ENCODE measurements around the gene SLFN14.
A peak's percentile ranks its signal among the peaks of the same experiment; 100 is the strongest.

The SLFN14 gene

DNA sequence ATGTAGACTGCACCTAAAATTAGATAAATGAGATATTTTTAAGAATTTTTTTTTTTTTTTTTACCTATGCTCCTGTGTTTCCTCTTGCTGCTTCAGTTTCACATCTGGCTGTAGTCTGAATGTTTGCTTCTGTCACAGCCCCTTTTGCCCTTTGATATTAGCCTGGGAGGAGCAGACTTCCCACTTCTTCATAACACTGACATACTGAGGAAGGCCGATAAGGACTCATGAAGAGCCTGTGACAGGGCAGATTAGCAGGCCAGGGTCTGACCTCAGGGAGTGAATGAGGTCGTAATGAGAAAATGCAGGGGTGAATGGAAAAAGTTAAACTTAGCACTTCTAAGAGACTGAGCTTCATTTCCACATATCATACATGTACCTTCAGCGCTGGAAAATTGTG, at the start of gene SLFN14:
SLFN14 (minus strand) TSS at position 117 of the 400 bp plus-strand sequence. CDS start 2,757 bp downstream, outside the sequence.
- H3K4me3 ChIP-seq (ENCODE audit: control insufficient read depth, low read depth, low read length): no peak within 1 kb of the TSS
- DNase-seq (ENCODE audit: low read depth): no peak
- TF ChIP-seq, protein P1, sequence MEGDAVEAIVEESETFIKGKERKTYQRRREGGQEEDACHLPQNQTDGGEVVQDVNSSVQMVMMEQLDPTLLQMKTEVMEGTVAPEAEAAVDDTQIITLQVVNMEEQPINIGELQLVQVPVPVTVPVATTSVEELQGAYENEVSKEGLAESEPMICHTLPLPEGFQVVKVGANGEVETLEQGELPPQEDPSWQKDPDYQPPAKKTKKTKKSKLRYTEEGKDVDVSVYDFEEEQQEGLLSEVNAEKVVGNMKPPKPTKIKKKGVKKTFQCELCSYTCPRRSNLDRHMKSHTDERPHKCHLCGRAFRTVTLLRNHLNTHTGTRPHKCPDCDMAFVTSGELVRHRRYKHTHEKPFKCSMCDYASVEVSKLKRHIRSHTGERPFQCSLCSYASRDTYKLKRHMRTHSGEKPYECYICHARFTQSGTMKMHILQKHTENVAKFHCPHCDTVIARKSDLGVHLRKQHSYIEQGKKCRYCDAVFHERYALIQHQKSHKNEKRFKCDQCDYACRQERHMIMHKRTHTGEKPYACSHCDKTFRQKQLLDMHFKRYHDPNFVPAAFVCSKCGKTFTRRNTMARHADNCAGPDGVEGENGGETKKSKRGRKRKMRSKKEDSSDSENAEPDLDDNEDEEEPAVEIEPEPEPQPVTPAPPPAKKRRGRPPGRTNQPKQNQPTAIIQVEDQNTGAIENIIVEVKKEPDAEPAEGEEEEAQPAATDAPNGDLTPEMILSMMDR (conservative IDR thresholded peaks at IDR 0.05; ENCODE audit: control insufficient read depth, insufficient read depth, low read depth, low read length): no peak

DNA sequence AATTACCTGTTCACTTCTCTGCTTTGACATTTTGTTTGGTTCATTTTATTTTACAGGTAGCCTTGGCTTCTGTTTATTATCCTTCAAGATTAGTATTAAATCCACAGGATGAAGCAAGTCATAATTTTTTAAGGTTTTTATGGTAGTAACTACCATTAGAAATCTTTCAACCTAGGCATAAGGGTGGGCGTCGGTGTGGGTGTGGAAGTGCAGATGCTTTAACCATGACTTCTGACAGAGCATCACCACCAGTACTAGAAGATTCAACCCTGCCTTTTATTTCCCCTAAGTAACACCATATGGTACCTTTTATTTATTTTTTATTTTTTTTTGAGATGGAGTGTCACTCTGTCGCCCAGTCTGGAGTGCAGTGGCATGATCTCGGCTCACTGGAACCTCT, 49.2 kb upstream of the SLFN14 start:
- DNase-seq (ENCODE audit: low read depth): no peak
- no peak overlapping the region for H3K4me3 ChIP-seq (ENCODE audit: control insufficient read depth, low read depth, low read length)
- TF ChIP-seq, protein P1 (conservative IDR thresholded peaks at IDR 0.05; ENCODE audit: control insufficient read depth, insufficient read depth, low read depth, low read length): no peak

GRCh38 chr17:35607239-35607847, 46.7 kb upstream of the SLFN14 start:
- TF ChIP-seq, protein P1 (conservative IDR thresholded peaks at IDR 0.05; ENCODE audit: control insufficient read depth, insufficient read depth, low read depth, low read length): no peak
- DNase-seq (ENCODE audit: low read depth): no peak

DNA sequence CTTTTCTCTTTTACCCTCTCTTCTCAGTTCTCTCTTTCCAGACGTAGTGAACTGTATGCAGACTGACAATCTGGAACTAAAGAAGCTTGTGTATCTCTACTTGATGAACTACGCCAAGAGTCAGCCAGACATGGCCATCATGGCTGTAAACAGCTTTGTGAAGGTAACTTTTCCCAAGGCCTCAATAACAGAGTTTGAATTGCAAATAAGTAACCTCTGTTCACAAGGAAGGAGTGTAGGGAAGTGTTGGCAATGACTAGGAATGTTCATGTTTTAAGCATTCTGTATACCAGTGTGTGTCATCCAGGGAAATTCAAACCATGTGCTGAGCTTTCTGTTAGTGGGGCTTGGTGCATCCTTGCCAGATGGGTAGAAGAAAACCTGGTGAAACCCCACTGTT, 45.1 kb upstream of the SLFN14 start:
- TF ChIP-seq, protein P1 (conservative IDR thresholded peaks at IDR 0.05; ENCODE audit: control insufficient read depth, insufficient read depth, low read depth, low read length): no peak
- DNase-seq (ENCODE audit: low read depth): peak; percentile 76
- no peak overlapping the region for H3K4me3 ChIP-seq (ENCODE audit: control insufficient read depth, low read depth, low read length)

More at GRCh38 chr17:35607239-35607847, 46.7 kb upstream of the SLFN14 start:
- H3K4me3 ChIP-seq (ENCODE audit: control insufficient read depth, low read depth, low read length): no peak overlapping the region

DNA sequence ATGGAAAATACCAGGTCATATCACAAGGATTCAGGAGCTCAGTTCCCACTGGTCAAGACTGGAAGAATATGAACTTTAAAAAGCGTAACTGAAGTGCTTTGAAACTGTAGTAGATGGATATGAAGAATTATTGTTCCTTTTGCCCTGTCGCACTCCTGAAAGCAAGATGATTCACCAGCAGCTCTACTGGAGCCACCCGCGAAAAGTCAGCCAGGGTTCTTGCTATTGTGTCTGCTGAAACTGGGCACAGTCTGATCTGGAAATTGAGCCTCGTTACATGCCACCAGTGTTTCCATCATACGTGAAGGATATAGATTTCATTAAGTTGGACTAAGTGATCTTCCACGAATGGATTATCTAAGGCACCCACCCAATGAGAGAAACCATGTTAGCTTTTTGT, 43.1 kb upstream of the SLFN14 start:
- TF ChIP-seq, protein P1 (conservative IDR thresholded peaks at IDR 0.05; ENCODE audit: control insufficient read depth, insufficient read depth, low read depth, low read length): no peak
- no peak for DNase-seq (ENCODE audit: low read depth)
- H3K4me3 ChIP-seq (ENCODE audit: control insufficient read depth, low read depth, low read length): no peak overlapping the region

- DNase-seq (ENCODE audit: low read depth): no peak
- no peak overlapping the region for H3K4me3 ChIP-seq (ENCODE audit: control insufficient read depth, low read depth, low read length)
- TF ChIP-seq, protein P1 (conservative IDR thresholded peaks at IDR 0.05; ENCODE audit: control insufficient read depth, insufficient read depth, low read depth, low read length): no peak
These were observed 37.0 kb upstream of the SLFN14 start for GRCh38 chr17:35597604-35598003.

Measured in fibroblast of mammary gland (primary cell).